Suprapubic skin (tissue), 4 donors: Measurements from ENCODE around the gene CCR5. TPM values are rescaled to one million over a fixed set of nuclear protein-coding genes. Genes with fewer than 3 reads are reported as not detected.

Experiments used
- DNase-seq, 2 donors: peaks; one replicate each; pipeline ENCODE4 v3.0.0-alpha.2; 2019; ENCODE audit warnings: low spot score in 2 of 2
- H3K27ac ChIP-seq: fragments of 200-600 bp; sonication (generic); one replicate; pipeline ENCODE4 v1.5.1; 2019
- H3K27me3 ChIP-seq: fragments of 200-600 bp; sonication (generic); one replicate; pipeline ENCODE4 v1.5.1; 2019
- H3K36me3 ChIP-seq: fragments of 200-600 bp; sonication (generic); one replicate; pipeline ENCODE4 v1.5.1; 2019
- H3K4me1 ChIP-seq: fragments of 200-600 bp; sonication (generic); one replicate; pipeline ENCODE4 v1.5.1; 2019
- H3K4me3 ChIP-seq: fragments of 200-600 bp; sonication (generic); one replicate; pipeline ENCODE4 v1.5.1; 2019; ENCODE audit warnings: mild to moderate bottlenecking
- H3K9me3 ChIP-seq: fragments of 200-600 bp; sonication (generic); one replicate; pipeline ENCODE4 v1.5.1; 2019
- CTCF ChIP-seq, 2 donors: fragments of 200-600 bp in 1 of 2; fragments of 450-650 bp in 1 of 2; sonication (generic) in 1 of 2; IDR thresholded peaks; one replicate each; pipeline ENCODE4 v1.5.1; 2016 to 2019; ENCODE audit warnings: antibody characterized with exemption in 2 of 2, mild to moderate bottlenecking in 1 of 2, moderate library complexity in 1 of 2
- EP300 ChIP-seq: sonication (generic); formaldehyde crosslinking; IDR thresholded peaks from one replicate; pipeline ENCODE4 v1.6.1; 2017; ENCODE audit warnings: antibody characterized with exemption
- POLR2A ChIP-seq, 2 donors: fragments of 450-650 bp; IDR thresholded peaks; one replicate each; pipeline ENCODE4 v1.6.1; 2017; ENCODE audit warnings: antibody characterized with exemption in 2 of 2, mild to moderate bottlenecking in 2 of 2, moderate library complexity in 2 of 2
- POLR2AphosphoS5 ChIP-seq, 3 donors: sonication (generic); formaldehyde crosslinking; IDR thresholded peaks; one replicate each; pipeline ENCODE4 v1.6.1; 2017; ENCODE audit warnings: antibody characterized with exemption in 3 of 3
- WGBS: methylation state at CpG from one replicate; pipeline ENCODE4 v1.1.5; 2018; 5-methylcytosine and 5-hydroxymethylcytosine counted together
- total RNA-seq, 4 donors: library from RNA; depleted of rRNA; stranded (reverse); fragments of >200 nt; gene quantifications; one replicate each; pipeline ENCODE4 v1.1.0, GENCODE V29; 2016

Gene CCR5
- total RNA-seq, 4 donors from 2014 or later = 0.34 to 1.3 TPM; not detected in 2

DNA sequence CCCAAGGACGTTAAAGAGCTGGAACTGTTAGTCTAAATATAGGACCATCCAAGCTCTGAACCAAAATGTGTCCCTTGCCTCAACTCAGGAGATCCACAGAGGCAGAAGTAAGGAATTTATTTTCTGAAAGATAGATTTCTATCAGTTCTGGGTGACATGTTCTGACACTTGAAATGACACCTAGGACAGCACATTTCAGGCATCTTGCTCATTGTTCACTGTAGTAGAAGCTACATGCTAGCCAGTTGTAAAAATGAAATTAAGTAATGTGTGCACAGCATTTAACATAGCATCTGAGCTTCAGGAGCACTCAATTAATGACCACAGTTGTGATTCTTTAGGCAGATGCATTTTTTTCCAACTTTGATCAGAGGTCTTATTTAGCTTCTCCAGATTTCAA, 16.3 kb upstream of the CCR5 start:
- no peak overlapping the region for H3K4me3 ChIP-seq
- H3K36me3 ChIP-seq = no peaks in the 10 kb centered on the region
- no peak overlapping the region for H3K27ac ChIP-seq
- WGBS = 55% methylated on average over 1 of the region's 1 CpG
- H3K27me3 ChIP-seq = peaks cover 7% of the 10 kb centered on the region
- peaks cover 5% of the 10 kb centered on the region for H3K4me1 ChIP-seq
- no peak for TF ChIP-seq CTCF (IDR thresholded peaks at IDR 0.05)
- TF ChIP-seq POLR2AphosphoS5 (IDR thresholded peaks at IDR 0.05) = no peak
- no peak for TF ChIP-seq EP300
- TF ChIP-seq POLR2A (IDR thresholded peaks at IDR 0.05) = no peak
- no peaks in the 10 kb centered on the region for H3K9me3 ChIP-seq
- DNase-seq = no peak

DNA sequence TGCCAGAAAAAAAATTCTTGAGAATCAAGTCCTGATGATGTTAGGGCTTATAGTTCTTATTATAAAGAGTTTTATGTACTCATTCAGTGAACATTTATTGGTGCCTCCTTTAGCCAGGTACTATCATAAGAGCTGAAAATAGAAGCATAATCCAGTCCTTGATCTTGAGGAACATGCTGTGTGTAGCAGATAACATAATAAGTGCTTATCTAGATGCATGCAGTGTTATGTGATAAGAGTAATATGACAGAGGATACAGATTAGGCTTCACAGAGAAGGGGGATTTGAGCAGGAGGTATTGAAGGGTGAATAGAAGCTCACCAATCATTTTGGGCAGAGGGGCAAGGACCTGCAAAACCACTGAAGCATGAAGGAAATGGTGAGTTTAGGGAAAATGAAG, 15.8 kb upstream of the CCR5 start:
- no peaks in the 10 kb centered on the region for H3K9me3 ChIP-seq
- no peak overlapping the region for H3K27ac ChIP-seq
- TF ChIP-seq POLR2AphosphoS5 (IDR thresholded peaks at IDR 0.05) = no peak
- peaks cover 10% of the 10 kb centered on the region for H3K4me1 ChIP-seq
- H3K4me3 ChIP-seq = no peak overlapping the region
- DNase-seq = no peak
- peaks cover 7% of the 10 kb centered on the region for H3K27me3 ChIP-seq
- H3K36me3 ChIP-seq = no peaks in the 10 kb centered on the region

DNA sequence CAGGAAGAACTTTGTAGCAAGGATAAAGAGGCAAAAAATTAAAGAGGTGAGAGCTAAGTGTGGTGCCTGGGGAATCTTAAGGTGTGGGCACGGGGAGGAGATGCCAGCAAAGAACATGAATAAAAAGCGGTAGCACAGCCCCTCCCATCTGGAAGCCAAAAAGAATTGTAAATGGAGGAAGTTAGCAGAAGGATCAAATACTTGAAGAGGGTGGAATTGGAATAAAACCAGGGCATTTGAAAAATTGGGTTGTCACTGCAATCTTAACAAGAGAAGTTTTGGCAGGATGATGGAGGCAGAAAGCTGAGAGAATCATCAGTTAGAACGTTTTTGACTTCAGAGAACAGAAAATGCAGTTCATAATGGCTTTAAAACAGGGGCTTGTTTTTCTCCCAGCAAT, 14.5 kb upstream of the CCR5 start:
- no peak for TF ChIP-seq POLR2AphosphoS5 (IDR thresholded peaks at IDR 0.05)
- no peak for TF ChIP-seq POLR2A (IDR thresholded peaks at IDR 0.05)
- TF ChIP-seq CTCF (IDR thresholded peaks at IDR 0.05) = no peak
- TF ChIP-seq EP300 = no peak
- no peak overlapping the region for H3K27ac ChIP-seq
- H3K9me3 ChIP-seq = no peaks in the 10 kb centered on the region
- no peak overlapping the region for H3K4me3 ChIP-seq
- DNase-seq = no peak
- 41% methylated on average over 3 of the region's 3 CpGs for WGBS
- peaks cover 23% of the 10 kb centered on the region for H3K4me1 ChIP-seq
- no peaks in the 10 kb centered on the region for H3K36me3 ChIP-seq
- peaks cover 7% of the 10 kb centered on the region for H3K27me3 ChIP-seq

DNA sequence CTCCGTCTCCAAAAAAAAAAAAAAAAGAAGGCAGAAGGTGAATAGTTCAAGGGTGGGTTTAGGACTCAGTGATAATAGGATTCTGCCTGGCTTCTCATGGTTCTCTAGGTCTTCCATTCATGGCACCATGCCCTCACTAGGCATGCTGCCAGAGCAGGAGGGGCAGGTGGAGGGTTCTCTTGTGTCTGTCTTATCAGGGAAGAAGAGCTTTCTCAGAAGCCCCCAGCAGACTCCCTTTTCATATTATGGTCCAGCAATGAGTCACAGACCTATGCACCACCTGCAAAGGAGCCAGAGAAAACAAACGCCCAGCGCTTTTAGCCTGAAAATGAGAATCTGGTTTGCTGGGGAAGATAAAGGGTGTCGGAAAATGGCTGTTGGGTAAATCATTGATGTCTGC, 13.8 kb upstream of the CCR5 start:
- Histone ChIP-seq H3K27ac (no peak overlapping the region), H3K27me3 (peaks cover 7% of the 10 kb centered on the region), H3K9me3 (no peaks in the 10 kb centered on the region), H3K4me3 (no peak overlapping the region), H3K4me1 (peaks cover 27% of the 10 kb centered on the region), H3K36me3 (no peaks in the 10 kb centered on the region)
- no peak for TF ChIP-seq EP300
- no peak for TF ChIP-seq CTCF (IDR thresholded peaks at IDR 0.05)
- no peak for TF ChIP-seq POLR2AphosphoS5 (IDR thresholded peaks at IDR 0.05)
- TF ChIP-seq POLR2A (IDR thresholded peaks at IDR 0.05) = no peak
- no peak for DNase-seq
- WGBS = 95% methylated on average over 4 of the region's 4 CpGs

DNA sequence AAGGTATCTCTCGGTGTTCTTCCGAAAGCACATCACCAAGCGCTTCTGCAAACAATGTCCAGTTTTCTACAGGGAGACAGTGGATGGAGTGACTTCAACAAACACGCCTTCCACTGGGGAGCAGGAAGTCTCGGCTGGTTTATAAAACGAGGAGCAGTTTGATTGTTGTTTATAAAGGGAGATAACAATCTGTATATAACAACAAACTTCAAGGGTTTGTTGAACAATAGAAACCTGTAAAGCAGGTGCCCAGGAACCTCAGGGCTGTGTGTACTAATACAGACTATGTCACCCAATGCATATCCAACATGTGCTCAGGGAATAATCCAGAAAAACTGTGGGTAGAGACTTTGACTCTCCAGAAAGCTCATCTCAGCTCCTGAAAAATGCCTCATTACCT, 12.3 kb upstream of the CCR5 start:
- 76% methylated on average over 6 of the region's 6 CpGs for WGBS

More for the DNA sequence above, 12.3 kb upstream of the CCR5 start:
- TF ChIP-seq EP300 (no peak), POLR2AphosphoS5 (IDR thresholded peaks at IDR 0.05) (no peak), CTCF (IDR thresholded peaks at IDR 0.05) (no peak), POLR2A (IDR thresholded peaks at IDR 0.05) (no peak)
- DNase-seq = no peak
- H3K9me3 ChIP-seq = no peaks in the 10 kb centered on the region
- no peaks in the 10 kb centered on the region for H3K36me3 ChIP-seq
- H3K27ac ChIP-seq = no peak overlapping the region
- H3K4me1 ChIP-seq = peaks cover 28% of the 10 kb centered on the region
- no peaks in the 10 kb centered on the region for H3K27me3 ChIP-seq
- no peak overlapping the region for H3K4me3 ChIP-seq
